ENCODE measurements around the gene PER2.

PER2 gene

DNA sequence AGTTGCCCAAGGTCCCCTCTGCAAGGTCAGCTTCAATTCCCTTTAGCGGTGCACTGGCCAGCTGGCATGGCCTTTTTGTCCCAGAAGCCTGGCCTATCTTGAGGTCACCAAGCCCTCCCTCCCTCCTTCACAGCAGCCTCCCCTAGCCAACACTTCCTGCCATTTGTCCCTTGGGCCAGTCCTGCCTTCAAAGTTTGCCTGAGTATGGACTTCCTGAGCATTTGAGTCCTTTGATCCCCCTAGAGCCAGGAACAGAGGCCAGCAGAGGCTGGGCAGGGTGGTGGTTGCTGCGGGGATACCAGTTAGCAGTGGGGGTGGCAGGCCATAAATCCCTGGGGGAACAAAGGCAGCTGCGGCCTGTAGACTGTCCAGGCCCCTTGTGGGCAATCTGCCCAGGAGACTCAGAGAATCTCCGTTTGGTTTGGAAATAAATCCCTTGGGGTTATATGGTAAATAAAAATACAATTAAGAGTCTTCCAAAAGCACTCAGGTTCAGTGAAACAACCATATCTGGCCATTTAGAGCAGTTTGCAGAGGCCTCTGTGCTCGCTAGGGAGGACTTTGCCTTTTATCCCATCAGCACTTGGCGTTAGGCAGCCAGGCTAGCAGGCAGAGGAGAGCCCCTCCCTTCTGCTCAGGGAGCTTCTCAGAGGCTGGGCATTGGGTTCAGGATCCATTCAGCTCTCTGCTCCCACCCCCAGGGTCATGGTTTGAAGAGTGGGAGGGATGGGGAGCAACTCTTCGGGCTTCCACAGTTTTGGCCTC, 45.5 kb downstream of the PER2 start:
- peak; percentile 41 for DNase-seq

GRCh38 chr2:238241970-238242369, 46.4 kb downstream of the PER2 start:
- no peak for DNase-seq

DNA sequence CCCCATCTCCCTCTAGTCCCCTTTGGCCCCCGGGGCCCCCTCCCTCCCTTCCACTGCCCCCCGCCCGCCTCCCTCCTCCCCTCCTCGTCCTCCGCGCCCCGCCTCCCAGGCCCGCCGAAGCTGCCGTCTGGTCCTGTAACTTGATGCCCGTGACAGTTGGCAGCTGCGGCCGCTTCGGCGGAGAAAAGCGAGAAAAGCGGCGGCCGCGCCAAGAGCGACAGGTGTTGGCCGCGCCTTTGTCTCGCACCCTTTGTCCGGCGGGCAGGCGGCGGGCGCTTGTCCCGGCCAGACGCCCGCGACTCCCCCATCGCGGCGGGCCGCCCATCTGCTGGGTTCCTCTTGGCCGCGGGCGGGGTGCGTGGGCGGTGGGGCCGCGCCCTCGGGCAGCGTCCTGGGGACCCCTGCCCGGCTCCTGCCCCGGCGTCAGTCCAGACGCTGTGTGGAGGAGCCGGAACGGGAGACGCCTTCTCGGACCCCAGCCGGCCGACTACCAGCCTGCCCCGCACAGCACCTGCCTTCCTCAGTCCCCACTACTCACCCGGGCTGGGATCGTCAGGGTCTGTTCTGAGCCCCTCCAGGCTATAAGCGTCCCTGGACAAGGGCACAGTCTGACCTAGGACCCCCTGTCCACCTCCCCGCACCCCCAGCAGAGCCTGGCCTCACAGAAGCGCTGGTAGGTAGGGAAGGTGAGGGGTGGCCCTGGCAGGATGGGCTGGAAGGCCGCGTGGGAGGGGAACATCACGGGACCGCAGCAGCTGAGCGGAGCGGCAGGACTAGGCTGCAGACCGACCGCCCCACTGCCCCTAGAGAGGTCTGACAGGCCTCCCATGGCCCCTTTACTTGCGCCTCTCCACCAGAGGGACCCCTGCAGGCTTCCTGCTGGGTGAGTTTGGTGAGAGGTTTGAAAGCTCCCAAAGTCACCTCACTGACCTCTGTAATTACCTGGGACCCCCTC, 47.4 kb downstream of the PER2 start:
- DNase-seq: peak; percentile 62

DNA sequence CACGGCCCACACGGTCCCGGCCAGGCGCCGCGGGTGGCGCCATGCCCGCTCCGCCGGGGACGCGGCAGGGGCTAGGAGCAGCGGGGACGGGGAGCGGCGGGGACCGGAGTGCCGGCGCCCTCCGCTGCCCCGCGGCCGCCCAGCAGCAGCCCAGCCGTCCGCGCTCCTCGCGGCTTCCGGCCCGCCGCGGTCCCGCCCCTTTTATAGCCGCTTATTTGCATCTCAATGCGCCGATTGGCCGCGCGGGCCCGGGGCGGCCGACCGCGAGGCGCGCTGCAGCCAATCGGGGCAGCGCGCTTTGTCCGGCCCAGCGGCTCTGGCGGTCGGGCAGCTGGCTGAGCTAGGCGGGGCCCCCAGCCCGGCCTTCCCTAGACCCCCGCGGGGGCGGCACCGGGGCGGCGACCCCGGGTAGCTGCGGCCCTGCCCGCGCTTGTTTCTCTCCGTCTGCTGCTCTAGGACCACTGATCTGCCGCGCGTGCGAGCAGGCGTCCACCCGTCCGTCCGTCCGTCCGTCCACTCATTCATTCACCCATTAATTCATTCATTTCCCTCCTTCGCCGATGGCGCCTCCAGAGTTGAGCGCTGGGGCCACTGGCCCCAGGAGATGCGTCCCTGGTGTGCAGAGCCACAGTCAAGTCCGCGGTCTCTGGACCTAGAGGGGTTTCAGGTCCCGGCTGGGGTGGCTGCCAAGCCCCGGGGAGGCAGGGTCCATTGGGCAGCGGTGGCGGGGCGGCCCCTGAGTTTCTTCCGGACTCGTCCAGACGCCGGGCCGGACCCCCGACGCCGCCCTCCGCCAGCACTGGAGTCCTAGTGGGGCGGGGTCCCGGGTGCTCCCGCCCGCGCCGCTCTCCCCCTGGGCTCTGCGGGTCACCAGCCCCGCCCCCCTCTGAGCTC, 48.3 kb downstream of the PER2 start, which contains the start of gene HES6:
Gene HES6 (minus strand): TSS at position 176 of the 894 bp plus-strand sequence. CDS start 133 bp downstream, at position 43.
- DNase-seq: peak; percentile 62

GRCh38 chr2:238239543-238239862, 48.9 kb downstream of the PER2 start:
- DNase-seq: no peak

GRCh38 chr2:238238766-238239542, 49.5 kb downstream of the PER2 start:
- DNase-seq: no peak

GRCh38 chr2:238238311-238238765, 50.1 kb downstream of the PER2 start:
- DNase-seq: no peak

DNA sequence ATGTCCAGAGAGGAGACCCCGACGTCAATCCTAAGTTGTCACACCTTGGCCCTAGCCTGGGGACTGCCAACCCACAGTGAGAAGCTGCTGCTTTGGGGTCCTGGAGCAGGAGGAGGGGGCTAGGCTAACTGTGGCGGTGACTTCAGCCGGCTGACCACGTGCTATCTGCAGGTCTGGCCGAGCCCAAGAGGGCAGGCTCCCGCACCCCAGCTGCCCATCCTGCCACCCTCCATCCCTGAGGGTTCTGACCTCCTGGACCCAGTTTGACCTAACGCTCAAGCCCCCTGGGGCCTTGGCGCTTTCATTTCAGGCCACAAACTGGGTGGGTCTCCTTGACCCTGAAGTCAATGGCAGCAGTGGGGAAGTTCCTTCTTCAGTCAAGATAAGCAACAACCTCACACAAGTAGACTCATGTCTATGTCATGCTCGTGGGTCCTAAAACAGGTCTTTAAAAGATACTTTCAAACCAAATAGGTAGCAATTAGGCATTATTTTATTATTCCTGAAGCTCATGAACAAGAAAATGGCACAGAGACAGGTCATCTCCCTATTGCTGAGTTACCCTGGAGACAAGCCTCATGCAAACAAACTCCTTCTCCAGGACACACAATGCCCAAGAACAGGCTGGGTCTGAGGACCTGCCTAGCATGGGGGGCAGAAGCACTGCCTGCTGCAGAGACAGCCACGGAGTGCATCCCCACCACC, 50.8 kb downstream of the PER2 start:
- DNase-seq: no peak

GRCh38 chr2:238236571-238236970, 51.8 kb downstream of the PER2 start:
- no peak for DNase-seq

DNA sequence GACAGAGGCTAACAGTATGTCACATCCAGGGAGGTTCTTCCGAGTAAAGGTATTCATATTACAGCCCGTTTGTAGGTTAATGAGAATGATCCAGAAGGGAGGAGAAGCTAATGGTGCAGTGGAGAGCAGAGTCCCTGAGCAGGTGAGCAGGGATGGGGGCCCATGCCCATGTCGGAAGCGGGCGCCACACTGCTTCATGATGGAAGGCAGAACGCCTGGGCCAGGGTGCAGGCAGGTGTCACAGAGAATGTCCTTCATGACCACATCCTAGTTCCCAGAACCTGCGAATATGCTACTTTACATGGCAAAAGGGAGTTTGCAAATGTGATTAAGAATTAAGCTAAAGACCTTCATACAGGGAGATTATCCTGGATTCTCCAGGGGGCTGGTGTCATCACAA, 52.6 kb downstream of the PER2 start:
- no peak for DNase-seq

- no peak for DNase-seq
Observed at GRCh38 chr2:238235331-238235732, 53.1 kb downstream of the PER2 start.

- no peak for DNase-seq
Observed at GRCh38 chr2:238233625-238234024, 54.8 kb downstream of the PER2 start.

DNA sequence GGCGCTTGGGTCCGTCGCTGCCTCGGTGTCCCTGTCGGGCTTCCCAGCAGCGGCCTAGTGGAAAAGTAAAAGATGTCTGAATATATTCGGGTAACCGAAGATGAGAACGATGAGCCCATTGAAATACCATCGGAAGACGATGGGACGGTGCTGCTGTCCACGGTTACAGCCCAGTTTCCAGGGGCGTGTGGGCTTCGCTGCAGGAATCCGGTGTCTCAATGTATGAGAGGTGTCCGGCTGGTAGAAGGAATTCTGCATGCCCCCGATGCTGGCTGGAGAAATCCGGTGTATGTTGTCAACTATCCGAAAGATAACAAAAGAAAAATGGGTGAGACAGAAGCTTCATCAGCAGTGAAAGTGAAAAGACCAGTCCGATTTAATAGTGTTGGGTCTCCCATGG, 56.6 kb downstream of the PER2 start:
- no peak for DNase-seq

- DNase-seq: no peak
Observed at GRCh38 chr2:238231251-238231793, 57.1 kb downstream of the PER2 start.

GRCh38 chr2:238230699-238231098, 57.7 kb downstream of the PER2 start:
- DNase-seq: no peak

DNA sequence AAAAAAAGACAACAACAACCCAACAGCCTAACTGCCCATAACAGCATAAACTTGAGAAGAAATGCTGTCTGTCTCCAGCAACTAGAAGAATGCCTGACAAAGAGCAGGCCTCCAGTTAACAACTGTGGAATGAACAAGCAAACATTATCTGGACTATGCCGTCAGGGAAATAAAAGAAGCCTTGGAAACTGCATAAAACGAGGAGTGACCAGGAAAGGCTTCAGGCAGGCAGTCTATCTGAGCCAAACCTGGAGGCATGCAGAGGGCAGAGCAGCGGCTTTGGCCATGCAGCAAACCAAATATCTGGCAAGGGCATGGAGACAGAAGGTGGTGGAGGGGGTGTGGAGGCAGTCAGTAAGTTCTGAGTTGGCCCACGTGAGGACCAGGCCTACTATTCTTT, 59.7 kb downstream of the PER2 start:
- DNase-seq: no peak

GRCh38 chr2:238227587-238228032, 60.8 kb downstream of the PER2 start:
- no peak for DNase-seq

GRCh38 chr2:238226698-238227586, 61.5 kb downstream of the PER2 start:
- no peak for DNase-seq

- no peak for DNase-seq
Observed at GRCh38 chr2:238225911-238226697, 62.3 kb downstream of the PER2 start.
